Measurements from ENCODE around the gene FGD2. TPM values are rescaled to one million over a fixed set of nuclear protein-coding genes. Genes with fewer than 3 reads are reported as not detected.

Gene FGD2
- total RNA-seq (2012; rRNA removed): not detected in 2 replicates
- polyA plus RNA-seq (2012; rRNA removed): 0.07 TPM in 1 of 2 replicates, not detected in the other
- polyA plus RNA-seq (2012; cell fraction: cytosol; rRNA removed): not detected in 2 replicates
- 0.08 and 0.11 TPM in 2 replicates for polyA plus RNA-seq (2012; cell fraction: nucleus; rRNA removed; ENCODE audit: low replicate concordance)
- Bru-seq, nascent RNA: not detected
- BruChase-seq, experiment 1, labeled RNA remaining after a 6-hour chase: percentile 4 among the genes with signal in this experiment
- not detected for BruChase-seq, experiment 2, labeled RNA remaining after a 2-hour chase
- long read RNA-seq: 0 reads

- TF ChIP-seq RCOR1 (IDR thresholded peaks at IDR 0.05; ENCODE audit: insufficient replicate concordance, low read length) (no peak), USF2 (IDR thresholded peaks at IDR 0.05; ENCODE audit: low read depth, low read length) (no peak), FOS (IDR thresholded peaks at IDR 0.05; ENCODE audit: low read depth, low read length) (no peak), CHD1 (IDR thresholded peaks at IDR 0.05; ENCODE audit: low read depth, low read length) (no peak), POLR2A (IDR thresholded peaks at IDR 0.05; ENCODE audit: low read depth, low read length) (no peak), SMC3 (IDR thresholded peaks at IDR 0.05; ENCODE audit: low read depth, low read length) (no peak)
- no peak for ATAC-seq (ENCODE audit: low read depth)
- Histone ChIP-seq H2AK9ac (replicated peaks; ENCODE audit: low read depth, low read length, poor library complexity) (no peak within 1 kb of the TSS), H3K4ac (ENCODE audit: low read depth, low read length) (no peak within 1 kb of the TSS), H3K9me3 (ENCODE audit: control insufficient read depth, insufficient read depth, low read length) (0 out of 2 replicates have a peak, but pooled peaks cover 2% of the 10 kb centered on the region), H4K8ac (ENCODE audit: low read depth in 2 of 2, low read length in 2 of 2) (no peak within 1 kb of the TSS), H3K4me2 (ENCODE audit: low read depth, low read length) (no peak within 1 kb of the TSS), H3K79me1 (ENCODE audit: low read depth in 1 of 2, low read length in 2 of 2) (no peaks in the 10 kb centered on the region), H2AK5ac (ENCODE audit: low read depth, low read length) (no peak within 1 kb of the TSS), H2BK15ac (ENCODE audit: low read depth, low read length) (no peak within 1 kb of the TSS), H3K18ac (ENCODE audit: low read depth, low read length) (no peak within 1 kb of the TSS), H3K4me1 (ENCODE audit: control insufficient read depth, insufficient read depth, low read length) (no peaks in the 10 kb centered on the region; the same call in 1 of the 2 replicates), H3K27me3 (ENCODE audit: control insufficient read depth, insufficient read depth, low read length) (peaks cover 19% of the 10 kb centered on the region), H3K9me1 (ENCODE audit: insufficient read depth, low read length) (peaks cover 2% of the 10 kb centered on the region; the same call in 1 of the 2 replicates), H2AFZ (replicated peaks; ENCODE audit: low read length, poor library complexity) (no peak within 1 kb of the TSS), H3K9ac (ENCODE audit: low read depth, low read length) (no peak within 1 kb of the TSS), H3K56ac (ENCODE audit: extremely low read depth, insufficient read depth, low read length) (no peak within 1 kb of the TSS), H3K36me3 (ENCODE audit: control insufficient read depth, insufficient read depth, low read length) (no peaks in the 10 kb centered on the region), H3K4me3 (ENCODE audit: insufficient read depth, low read depth, low read length) (no peak within 1 kb of the TSS), H3K23ac (ENCODE audit: low read depth, low read length) (no peak within 1 kb of the TSS), H4K5ac (ENCODE audit: low read depth, low read length) (no peak within 1 kb of the TSS), H2BK5ac (ENCODE audit: low read depth, low read length, poor library complexity, severe bottlenecking) (no peak within 1 kb of the TSS), H2BK120ac (ENCODE audit: low read depth, low read length) (no peak within 1 kb of the TSS), H3K14ac (replicated peaks; ENCODE audit: low read depth, low read length) (no peak within 1 kb of the TSS), H4K91ac (ENCODE audit: insufficient read depth, low read depth, low read length) (no peak within 1 kb of the TSS), H2BK20ac (ENCODE audit: low read depth, low read length) (no peak within 1 kb of the TSS), H3K27ac (ENCODE audit: insufficient read depth, low read length) (no peak within 1 kb of the TSS), H4K20me1 (ENCODE audit: insufficient read depth, low read length) (no peaks in the 10 kb centered on the region)
- dilution Hi-C loops (cut with HindIII; ENCODE audit: low sequenced_read_pairs, unreplicated experiment) (no loop called here), in situ Hi-C loops (cut with MboI; ENCODE audit: low sequenced_read_pairs) (no loop called here), intact Hi-C loops (cut with micrococcal nuclease) (no loop called here)
- 79% methylated on average over 2 of the region's 14 CpGs; no CpG with 5 or more reads in 1 of the 2 experiments for WGBS, 2 experiments (ENCODE audit: extremely low coverage in 2 of 2, insufficient read length in 1 of 2)
- CTCF ChIA-PET: interaction anchor here (2.7 kb wide), 1 partner anchor 13 kb away, joined by 13 read pairs; no protein-coding TSS in a partner anchor
- DNase-seq: no peak
- POLR2A ChIA-PET (ENCODE audit: unreplicated experiment): interaction anchor here (0.6 kb wide), 2 partner anchors 45 to 315 kb away, joined by 4 to 7 read pairs; no protein-coding TSS in a partner anchor
- no TSS peak for BruUV-seq (replicated peaks)
Observed at GRCh38 chr6:37005061-37005810, at the start of gene FGD2. FGD2 (plus strand) TSS chr6:37005655; CDS start chr6:37005818, 163 bp downstream.
